HepG2 (cell line): ENCODE measurements around the gene GADD45B. TPM values are rescaled to one million over a fixed set of nuclear protein-coding genes. Genes with fewer than 3 reads are reported as not detected.

Experiments used
- CEBPZ ChIP-seq: IDR thresholded peaks from 2 replicates; pipeline ENCODE4 v1.6.1; 2012; ENCODE audit warnings: low read length, improper control_type of control experiment
- ESRRA ChIP-seq: sonication (generic); formaldehyde crosslinking; IDR thresholded peaks from 2 replicates; pipeline ENCODE4 v1.5.1; 2020; ENCODE audit warnings: mild to moderate bottlenecking, low read depth, missing genetic modification reagents
- FOXA1 ChIP-seq, 2 experiments: fragments of 450-650 bp in 1 of 2; sonication (generic) in 1 of 2; formaldehyde crosslinking in 1 of 2; IDR thresholded peaks; 2 replicates each; pipeline versions ENCODE4 v1.4.0 to v1.6.1; 2016 to 2020; ENCODE audit warnings: missing genetic modification reagents in 1 of 2
- HMGA1 ChIP-seq: sonication (generic); formaldehyde crosslinking; conservative IDR thresholded peaks from 2 replicates; pipeline ENCODE4 v1.4.0; 2020; ENCODE audit warnings: missing genetic modification reagents
- KLF13 ChIP-seq: sonication (generic); formaldehyde crosslinking; IDR thresholded peaks from 2 replicates; pipeline ENCODE4 v1.4.0; 2020; ENCODE audit warnings: mild to moderate bottlenecking, missing genetic modification reagents
- PHB2 ChIP-seq: fragments of 450-650 bp; IDR thresholded peaks from 2 replicates; pipeline ENCODE4 v1.6.1; 2018; ENCODE audit not compliant: partially characterized antibody
- REPIN1 ChIP-seq: sonication (generic); formaldehyde crosslinking; IDR thresholded peaks from 2 replicates; pipeline ENCODE4 v1.8.0; 2022; ENCODE audit warnings: missing genetic modification reagents, low read depth, mild to moderate bottlenecking, borderline replicate concordance
- WIZ ChIP-seq: sonication (generic); formaldehyde crosslinking; IDR thresholded peaks from 2 replicates; pipeline ENCODE4 v1.5.1; 2020; ENCODE audit warnings: mild to moderate bottlenecking, missing genetic modification reagents
- ZBTB1 ChIP-seq: sonication (generic); formaldehyde crosslinking; IDR thresholded peaks from 2 replicates; pipeline ENCODE4 v1.4.0; 2020; ENCODE audit warnings: missing genetic modification reagents, borderline replicate concordance
- ZBTB20 ChIP-seq: sonication (generic); formaldehyde crosslinking; IDR thresholded peaks from 2 replicates; pipeline ENCODE4 v1.8.1; 2023; ENCODE audit warnings: missing genetic modification reagents, low read depth, mild to moderate bottlenecking, borderline replicate concordance
- ZNF574 ChIP-seq: sonication (generic); formaldehyde crosslinking; IDR thresholded peaks from 2 replicates; pipeline ENCODE4 v1.4.0; 2020; ENCODE audit warnings: missing genetic modification reagents
- ZNF784 ChIP-seq: sonication (generic); formaldehyde crosslinking; IDR thresholded peaks from 2 replicates; pipeline ENCODE4 v1.5.1; 2020; ENCODE audit warnings: missing genetic modification reagents, mild to moderate bottlenecking, borderline replicate concordance
- polyA plus RNA-seq, 8 experiments: library from polyadenylated mRNA; depleted of rRNA in 3 of 8; stranded (reverse) in 7 of 8; unstranded in 1 of 8; fragments of >200 nt; fragmentation: Illumina TruSeq in 4 of 8; extraction: Trizol in 4 of 8; gene quantifications; 2 replicates each; pipeline versions ENCODE4 v1.2.1 to v1.2.3, GENCODE V29; 2011 to 2016; ENCODE audit warnings: low read depth in 4 of 8, missing spikeins in 1 of 8, mixed read lengths in 1 of 8; ENCODE audit not compliant: insufficient read depth in 1 of 8
- total RNA-seq, 5 experiments: library from RNA; depleted of rRNA; stranded (reverse); fragments of >200 nt; fragmentation: Illumina TruSeq; extraction: Trizol; gene quantifications; 2 replicates each; pipeline ENCODE4 v1.2.3, GENCODE V29; 2016; ENCODE audit warnings: low read depth in 1 of 5
- TF ChIP-seq, protein P1 (sequence below): sonication (generic); formaldehyde crosslinking; IDR thresholded peaks from 2 replicates; pipeline ENCODE4 v1.9.0; 2021; ENCODE audit warnings: missing genetic modification reagents, borderline replicate concordance
- TF ChIP-seq, protein P2 (sequence below): fragments of 450-650 bp; IDR thresholded peaks from 2 replicates; pipeline ENCODE4 v1.6.1; 2017

GADD45B gene
- total and polyA plus RNA-seq, 2 of the 13 experiments (the other 11 are each of a cell fraction or from before 2014, with no cell fraction given): 4.6 to 34.1 TPM

GRCh38 chr19:2524840-2525723 lies 49.2 kb downstream of the GADD45B start (continued):
- TF ChIP-seq ZBTB1 (CRISPR knock-in tag): no peak
- TF ChIP-seq KLF13 (CRISPR knock-in tag): no peak
- TF ChIP-seq CEBPZ: no peak
- TF ChIP-seq, protein P1, sequence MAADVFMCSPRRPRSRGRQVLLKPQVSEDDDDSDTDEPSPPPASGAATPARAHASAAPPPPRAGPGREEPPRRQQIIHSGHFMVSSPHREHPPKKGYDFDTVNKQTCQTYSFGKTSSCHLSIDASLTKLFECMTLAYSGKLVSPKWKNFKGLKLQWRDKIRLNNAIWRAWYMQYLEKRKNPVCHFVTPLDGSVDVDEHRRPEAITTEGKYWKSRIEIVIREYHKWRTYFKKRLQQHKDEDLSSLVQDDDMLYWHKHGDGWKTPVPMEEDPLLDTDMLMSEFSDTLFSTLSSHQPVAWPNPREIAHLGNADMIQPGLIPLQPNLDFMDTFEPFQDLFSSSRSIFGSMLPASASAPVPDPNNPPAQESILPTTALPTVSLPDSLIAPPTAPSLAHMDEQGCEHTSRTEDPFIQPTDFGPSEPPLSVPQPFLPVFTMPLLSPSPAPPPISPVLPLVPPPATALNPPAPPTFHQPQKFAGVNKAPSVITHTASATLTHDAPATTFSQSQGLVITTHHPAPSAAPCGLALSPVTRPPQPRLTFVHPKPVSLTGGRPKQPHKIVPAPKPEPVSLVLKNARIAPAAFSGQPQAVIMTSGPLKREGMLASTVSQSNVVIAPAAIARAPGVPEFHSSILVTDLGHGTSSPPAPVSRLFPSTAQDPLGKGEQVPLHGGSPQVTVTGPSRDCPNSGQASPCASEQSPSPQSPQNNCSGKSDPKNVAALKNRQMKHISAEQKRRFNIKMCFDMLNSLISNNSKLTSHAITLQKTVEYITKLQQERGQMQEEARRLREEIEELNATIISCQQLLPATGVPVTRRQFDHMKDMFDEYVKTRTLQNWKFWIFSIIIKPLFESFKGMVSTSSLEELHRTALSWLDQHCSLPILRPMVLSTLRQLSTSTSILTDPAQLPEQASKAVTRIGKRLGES (CRISPR knock-in tag): no peak
- no peak for TF ChIP-seq HMGA1 (CRISPR knock-in tag)
- no peak for TF ChIP-seq ZBTB20
- TF ChIP-seq ZNF574 (CRISPR knock-in tag): no peak
- no peak for TF ChIP-seq REPIN1 (CRISPR knock-in tag)
- TF ChIP-seq, protein P2, sequence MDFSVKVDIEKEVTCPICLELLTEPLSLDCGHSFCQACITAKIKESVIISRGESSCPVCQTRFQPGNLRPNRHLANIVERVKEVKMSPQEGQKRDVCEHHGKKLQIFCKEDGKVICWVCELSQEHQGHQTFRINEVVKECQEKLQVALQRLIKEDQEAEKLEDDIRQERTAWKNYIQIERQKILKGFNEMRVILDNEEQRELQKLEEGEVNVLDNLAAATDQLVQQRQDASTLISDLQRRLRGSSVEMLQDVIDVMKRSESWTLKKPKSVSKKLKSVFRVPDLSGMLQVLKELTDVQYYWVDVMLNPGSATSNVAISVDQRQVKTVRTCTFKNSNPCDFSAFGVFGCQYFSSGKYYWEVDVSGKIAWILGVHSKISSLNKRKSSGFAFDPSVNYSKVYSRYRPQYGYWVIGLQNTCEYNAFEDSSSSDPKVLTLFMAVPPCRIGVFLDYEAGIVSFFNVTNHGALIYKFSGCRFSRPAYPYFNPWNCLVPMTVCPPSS: no peak
- no peak for TF ChIP-seq FOXA1 (IDR thresholded peaks at IDR 0.05)
- peak; percentile 50 for TF ChIP-seq FOXA1 (CRISPR knock-in tag; IDR thresholded peaks at IDR 0.05)
- no peak; the same call in 1 of the 2 replicates for TF ChIP-seq WIZ
- no peak for TF ChIP-seq ESRRA
- no peak for TF ChIP-seq ZNF784 (CRISPR knock-in tag)
- no peak for TF ChIP-seq PHB2
